K562 (cell line): Measurements from ENCODE around the gene HPD.
A peak's percentile ranks its signal among the peaks of the same experiment; 100 is the strongest.

Experiments
- SIRT6 ChIP-seq: IDR thresholded peaks from one replicate; pipeline ENCODE4 v1.6.1; 2012; ENCODE audit warnings: low read depth, mild to moderate bottlenecking, control low read depth, inconsistent platforms, low read length, moderate library complexity
- ZNF707 ChIP-seq: fragments of 250-450 bp; sonication (Bioruptor Pico); conservative IDR thresholded peaks from 2 replicates; pipeline ENCODE4 v1.8.0; 2022; ENCODE audit warnings: inconsistent platforms, mild to moderate bottlenecking, moderate library complexity
- TF ChIP-seq, protein P1 (sequence below): fragments of 200-800 bp; sonication (Bioruptor generic); IDR thresholded peaks from 2 replicates; pipeline ENCODE4 v1.6.1; 2017; ENCODE audit warnings: missing genetic modification characterization, missing compliant biosample characterization

- TF ChIP-seq ZNF707 (CRISPR knock-in tag) (no peak), SIRT6 (no peak)
- TF ChIP-seq, protein P1, sequence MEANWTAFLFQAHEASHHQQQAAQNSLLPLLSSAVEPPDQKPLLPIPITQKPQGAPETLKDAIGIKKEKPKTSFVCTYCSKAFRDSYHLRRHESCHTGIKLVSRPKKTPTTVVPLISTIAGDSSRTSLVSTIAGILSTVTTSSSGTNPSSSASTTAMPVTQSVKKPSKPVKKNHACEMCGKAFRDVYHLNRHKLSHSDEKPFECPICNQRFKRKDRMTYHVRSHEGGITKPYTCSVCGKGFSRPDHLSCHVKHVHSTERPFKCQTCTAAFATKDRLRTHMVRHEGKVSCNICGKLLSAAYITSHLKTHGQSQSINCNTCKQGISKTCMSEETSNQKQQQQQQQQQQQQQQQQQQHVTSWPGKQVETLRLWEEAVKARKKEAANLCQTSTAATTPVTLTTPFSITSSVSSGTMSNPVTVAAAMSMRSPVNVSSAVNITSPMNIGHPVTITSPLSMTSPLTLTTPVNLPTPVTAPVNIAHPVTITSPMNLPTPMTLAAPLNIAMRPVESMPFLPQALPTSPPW (CRISPR knock-in tag), result peak; percentile 51
Measured at GRCh38 chr12:121794534-121795033, 64.1 kb downstream of the HPD start.
